ENCODE results near the gene SMU1.
"Not testable (repeated sequence)": the region's sequence is repeated elsewhere in the genome, so short reads cannot be mapped to it uniquely, and the experiment has no call there.

SMU1 gene

DNA sequence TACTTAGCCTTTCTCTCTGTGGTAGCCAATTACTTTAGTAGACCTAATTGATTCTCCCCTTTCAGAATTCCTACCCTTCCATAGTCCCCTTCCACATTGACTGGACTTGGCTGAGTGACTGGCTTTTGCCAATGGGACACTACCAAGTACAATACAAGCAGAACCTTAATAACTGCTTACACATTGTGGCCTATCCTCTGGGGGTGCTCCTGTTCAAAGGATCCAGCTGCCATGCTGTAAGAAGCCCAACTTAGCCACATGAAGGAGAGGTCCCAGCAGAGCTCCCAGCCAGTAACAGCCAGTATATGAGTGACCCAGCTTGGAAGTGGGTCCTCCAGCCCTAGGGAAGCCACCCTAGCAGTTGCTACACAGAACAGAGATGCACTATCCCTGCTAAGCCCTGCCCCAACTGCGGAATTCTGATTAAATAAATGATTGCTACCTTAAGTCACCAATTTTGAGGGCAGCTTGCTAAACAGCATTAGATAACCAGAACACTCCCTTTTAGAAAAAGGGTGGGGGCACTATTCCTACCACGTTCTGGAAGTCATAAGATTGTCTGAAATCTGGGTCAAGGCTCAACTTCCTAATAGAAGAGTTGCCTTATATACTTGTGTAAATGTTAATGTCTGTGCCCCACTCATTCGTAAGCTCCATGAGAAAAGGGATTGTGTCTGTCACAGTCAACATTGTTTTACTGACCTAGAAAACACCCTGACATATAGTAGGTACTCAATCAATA is 64.0 kb downstream of the SMU1 start:
- no peak overlapping the region for H3K4ac ChIP-seq (ENCODE audit: low read length)
- no peak overlapping the region for H3K27ac ChIP-seq (replicated peaks; ENCODE audit: low read length)
- no peak overlapping the region for H3K9ac ChIP-seq (ENCODE audit: low read depth, low read length, poor library complexity)
- no peak for DNase-seq (ENCODE audit: low spot score)
- no CpG with 5 or more reads among the region's 3 CpGs for WGBS, 2 donors (ENCODE audit: extremely low coverage in 2 of 2, insufficient read length in 2 of 2, insufficient replicate concordance in 1 of 2)
- H3K23ac ChIP-seq (ENCODE audit: low read depth, low read length, poor library complexity) = no peak overlapping the region
- H3K4me1 ChIP-seq (ENCODE audit: control insufficient read depth in 2 of 2, insufficient read depth in 1 of 2, low read depth in 1 of 2, low read length in 2 of 2) = peaks cover 0 to 2% of the 10 kb centered on the region in 2 donors
- H2BK12ac ChIP-seq (ENCODE audit: low read length) = no peak overlapping the region
- H3K79me1 ChIP-seq (ENCODE audit: low read depth, low read length) = peaks cover 3% of the 10 kb centered on the region
- H2AK5ac ChIP-seq (ENCODE audit: low read depth, low read length) = no peak overlapping the region
- no peaks in the 10 kb centered on the region for H3K27me3 ChIP-seq (ENCODE audit: control insufficient read depth in 3 of 3, insufficient read depth in 3 of 3, low read depth in 1 of 3, low read length in 3 of 3)
- H4K91ac ChIP-seq (ENCODE audit: low read depth, low read length, poor library complexity) = no peak overlapping the region
- no peak overlapping the region for H2AFZ ChIP-seq (ENCODE audit: low read length)
- no peak overlapping the region for H3K14ac ChIP-seq (ENCODE audit: low read length)
- H3K18ac ChIP-seq (ENCODE audit: low read length) = no peak overlapping the region
- H3K9me3 ChIP-seq (replicated peaks in 1 of 2; ENCODE audit: control insufficient read depth in 2 of 2, insufficient read depth in 1 of 2, low read depth in 1 of 2, low read length in 2 of 2) = no peaks in the 10 kb centered on the region
- H3K4me3 ChIP-seq (ENCODE audit: low read length in 2 of 2) = no peak overlapping the region
- peaks cover 4 to 8% of the 10 kb centered on the region in 2 donors for H3K36me3 ChIP-seq (replicated peaks in 1 of 2; ENCODE audit: control insufficient read depth in 2 of 2, insufficient read depth in 2 of 2, low read length in 2 of 2)
- H2BK120ac ChIP-seq (ENCODE audit: low read depth, low read length) = no peak overlapping the region
- no peak overlapping the region for H4K8ac ChIP-seq (ENCODE audit: low read depth, low read length)
- no peak overlapping the region for H2BK5ac ChIP-seq (ENCODE audit: low read length)
- H3K4me2 ChIP-seq (ENCODE audit: insufficient read depth, low read length, poor library complexity, severe bottlenecking) = no peak overlapping the region
- H2BK15ac ChIP-seq (ENCODE audit: low read length) = no peak overlapping the region

DNA sequence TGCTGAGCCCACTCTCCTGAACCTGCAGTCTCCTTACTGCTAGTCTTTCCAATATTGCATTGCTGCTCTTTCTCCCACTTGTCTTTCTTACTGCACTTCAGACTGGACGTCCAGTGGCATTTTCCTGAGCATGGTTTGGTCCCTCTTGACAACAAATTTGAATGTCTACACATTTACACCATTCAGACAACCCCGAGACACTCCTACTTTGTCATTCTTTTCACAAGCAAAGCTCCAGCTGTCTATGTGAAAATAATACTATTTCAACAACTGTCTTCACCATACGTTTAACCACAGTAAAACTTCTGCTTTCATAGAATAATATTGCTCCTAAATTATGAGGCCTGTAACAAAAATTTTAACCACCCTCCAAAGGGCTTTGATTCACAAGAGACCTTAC is 64.6 kb downstream of the SMU1 start:
- peaks cover 4 to 8% of the 10 kb centered on the region in 2 donors for H3K36me3 ChIP-seq (replicated peaks in 1 of 2; ENCODE audit: control insufficient read depth in 2 of 2, insufficient read depth in 2 of 2, low read length in 2 of 2)
- H3K9ac ChIP-seq (ENCODE audit: low read depth, low read length, poor library complexity) = no peak overlapping the region
- H3K79me1 ChIP-seq (ENCODE audit: low read depth, low read length) = peaks cover 3% of the 10 kb centered on the region
- no peak overlapping the region for H3K27ac ChIP-seq (replicated peaks; ENCODE audit: low read length)
- no peaks in the 10 kb centered on the region for H3K4me1 ChIP-seq (ENCODE audit: control insufficient read depth in 2 of 2, insufficient read depth in 1 of 2, low read depth in 1 of 2, low read length in 2 of 2)
- no peak overlapping the region for H3K14ac ChIP-seq (ENCODE audit: low read length)
- H3K4me3 ChIP-seq (ENCODE audit: low read length in 2 of 2) = no peak overlapping the region
- H3K23ac ChIP-seq (ENCODE audit: low read depth, low read length, poor library complexity) = no peak overlapping the region
- DNase-seq (ENCODE audit: low spot score) = no peak
- H3K4me2 ChIP-seq (ENCODE audit: insufficient read depth, low read length, poor library complexity, severe bottlenecking) = no peak overlapping the region
- H3K27me3 ChIP-seq (ENCODE audit: control insufficient read depth in 3 of 3, insufficient read depth in 3 of 3, low read depth in 1 of 3, low read length in 3 of 3) = no peaks in the 10 kb centered on the region
- no peaks in the 10 kb centered on the region for H3K9me3 ChIP-seq (replicated peaks in 1 of 2; ENCODE audit: control insufficient read depth in 2 of 2, insufficient read depth in 1 of 2, low read depth in 1 of 2, low read length in 2 of 2)
- H2BK15ac ChIP-seq (ENCODE audit: low read length) = no peak overlapping the region
- no peak overlapping the region for H3K18ac ChIP-seq (ENCODE audit: low read length)
- H4K91ac ChIP-seq (ENCODE audit: low read depth, low read length, poor library complexity) = no peak overlapping the region
- WGBS, 2 donors (ENCODE audit: extremely low coverage in 2 of 2, insufficient read length in 2 of 2, insufficient replicate concordance in 1 of 2) = no CpG with 5 or more reads among the region's 3 CpGs
- H2AFZ ChIP-seq (ENCODE audit: low read length) = no peak overlapping the region
- no peak overlapping the region for H2BK120ac ChIP-seq (ENCODE audit: low read depth, low read length)
- H4K8ac ChIP-seq (ENCODE audit: low read depth, low read length) = no peak overlapping the region
- no peak overlapping the region for H2BK12ac ChIP-seq (ENCODE audit: low read length)
- no peak overlapping the region for H2AK5ac ChIP-seq (ENCODE audit: low read depth, low read length)
- H3K4ac ChIP-seq (ENCODE audit: low read length) = no peak overlapping the region
- H2BK5ac ChIP-seq (ENCODE audit: low read length) = no peak overlapping the region

- Histone ChIP-seq H3K4me2 (ENCODE audit: insufficient read depth, low read length, poor library complexity, severe bottlenecking) (no peak overlapping the region), H3K79me1 (ENCODE audit: low read depth, low read length) (no peaks in the 10 kb centered on the region), H3K36me3 (replicated peaks in 1 of 2; ENCODE audit: control insufficient read depth in 2 of 2, insufficient read depth in 2 of 2, low read length in 2 of 2) (peaks cover 2 to 4% of the 10 kb centered on the region in 2 donors), H3K9ac (ENCODE audit: low read depth, low read length, poor library complexity) (no peak overlapping the region), H2BK5ac (ENCODE audit: low read length) (no peak overlapping the region), H2AFZ (ENCODE audit: low read length) (no peak overlapping the region), H3K9me3 (replicated peaks in 1 of 2; ENCODE audit: control insufficient read depth in 2 of 2, insufficient read depth in 1 of 2, low read depth in 1 of 2, low read length in 2 of 2) (no peaks in the 10 kb centered on the region), H2BK15ac (ENCODE audit: low read length) (no peak overlapping the region), H4K91ac (ENCODE audit: low read depth, low read length, poor library complexity) (no peak overlapping the region), H4K8ac (ENCODE audit: low read depth, low read length) (no peak overlapping the region), H2BK12ac (ENCODE audit: low read length) (no peak overlapping the region), H3K27ac (replicated peaks; ENCODE audit: low read length) (no peak overlapping the region), H3K18ac (ENCODE audit: low read length) (no peak overlapping the region), H3K4me3 (ENCODE audit: low read length in 2 of 2) (no peak overlapping the region), H3K4ac (ENCODE audit: low read length) (no peak overlapping the region), H2BK120ac (ENCODE audit: low read depth, low read length) (no peak overlapping the region), H2AK5ac (ENCODE audit: low read depth, low read length) (no peak overlapping the region), H3K27me3 (ENCODE audit: control insufficient read depth in 3 of 3, insufficient read depth in 3 of 3, low read depth in 1 of 3, low read length in 3 of 3) (no peaks in the 10 kb centered on the region), H3K4me1 (ENCODE audit: control insufficient read depth in 2 of 2, insufficient read depth in 1 of 2, low read depth in 1 of 2, low read length in 2 of 2) (no peaks in the 10 kb centered on the region), H3K14ac (ENCODE audit: low read length) (no peak overlapping the region), H3K23ac (ENCODE audit: low read depth, low read length, poor library complexity) (no peak overlapping the region)
- WGBS, 2 donors (ENCODE audit: extremely low coverage in 2 of 2, insufficient read length in 2 of 2, insufficient replicate concordance in 1 of 2) = no CpG with 5 or more reads among the region's 4 CpGs
- no peak for DNase-seq (ENCODE audit: low spot score)
Measured at GRCh38 chr9:33007755-33008154, 68.7 kb downstream of the SMU1 start.

- H2BK12ac ChIP-seq (ENCODE audit: low read length); H4K91ac ChIP-seq (ENCODE audit: low read depth, low read length, poor library complexity); H2BK120ac ChIP-seq (ENCODE audit: low read depth, low read length); H3K79me1 ChIP-seq (ENCODE audit: low read depth, low read length); H3K4me2 ChIP-seq (ENCODE audit: insufficient read depth, low read length, poor library complexity, severe bottlenecking); DNase-seq (ENCODE audit: low spot score); H3K27me3 ChIP-seq (ENCODE audit: control insufficient read depth in 3 of 3, insufficient read depth in 3 of 3, low read depth in 1 of 3, low read length in 3 of 3); H4K8ac ChIP-seq (ENCODE audit: low read depth, low read length); H3K14ac ChIP-seq (ENCODE audit: low read length); H3K18ac ChIP-seq (ENCODE audit: low read length); H2BK5ac ChIP-seq (ENCODE audit: low read length); H3K9me3 ChIP-seq (replicated peaks in 1 of 2; ENCODE audit: control insufficient read depth in 2 of 2, insufficient read depth in 1 of 2, low read depth in 1 of 2, low read length in 2 of 2); H3K4me3 ChIP-seq (ENCODE audit: low read length in 2 of 2); H2AK5ac ChIP-seq (ENCODE audit: low read depth, low read length); H3K4ac ChIP-seq (ENCODE audit: low read length); H3K36me3 ChIP-seq (replicated peaks in 1 of 2; ENCODE audit: control insufficient read depth in 2 of 2, insufficient read depth in 2 of 2, low read length in 2 of 2); H2BK15ac ChIP-seq (ENCODE audit: low read length); H3K27ac ChIP-seq (replicated peaks; ENCODE audit: low read length); H3K9ac ChIP-seq (ENCODE audit: low read depth, low read length, poor library complexity); H2AFZ ChIP-seq (ENCODE audit: low read length); H3K23ac ChIP-seq (ENCODE audit: low read depth, low read length, poor library complexity); H3K4me1 ChIP-seq (ENCODE audit: control insufficient read depth in 2 of 2, insufficient read depth in 1 of 2, low read depth in 1 of 2, low read length in 2 of 2): not testable (repeated sequence)
Measured at GRCh38 chr9:33005335-33005734, 71.1 kb downstream of the SMU1 start.

Data from neuronal stem cell (in vitro differentiated cells).